Activated CD8-positive, alpha-beta memory T cell treated with anti-CD3 and anti-CD28 coated beads, Interleukin-2, amount 50 U/mL, for 1 hour (primary cell): ENCODE results near the gene GNA12.

ENCODE experiments used
- DNase-seq: peaks from one replicate; pipeline ENCODE4 v3.0.0-alpha.2; 2020; ENCODE audit errors: extremely low read depth

GNA12 gene

GRCh38 chr7:2838451-2838850 lies 5.7 kb downstream of the GNA12 start:
- no peak for DNase-seq

GRCh38 chr7:2837496-2837895 lies 6.6 kb downstream of the GNA12 start:
- DNase-seq = no peak

- no peak for DNase-seq
Measured at GRCh38 chr7:2834748-2835441, 9.2 kb downstream of the GNA12 start.

GRCh38 chr7:2833083-2833910 lies 10.8 kb downstream of the GNA12 start:
- DNase-seq = no peak

GRCh38 chr7:2832461-2832860 lies 11.6 kb downstream of the GNA12 start:
- no peak for DNase-seq

GRCh38 chr7:2830609-2831376 lies 13.3 kb downstream of the GNA12 start:
- DNase-seq = no peak

GRCh38 chr7:2829040-2829439 lies 15.1 kb downstream of the GNA12 start:
- no peak for DNase-seq

- DNase-seq = no peak
Measured at GRCh38 chr7:2826771-2827170, 17.3 kb downstream of the GNA12 start.

GRCh38 chr7:2825559-2826227 lies 18.4 kb downstream of the GNA12 start:
- no peak for DNase-seq

- DNase-seq = no peak
Measured at GRCh38 chr7:2824678-2825461, 19.2 kb downstream of the GNA12 start.

GRCh38 chr7:2824026-2824677 lies 20.0 kb downstream of the GNA12 start:
- no peak for DNase-seq

GRCh38 chr7:2823130-2823529 lies 21.0 kb downstream of the GNA12 start:
- DNase-seq = no peak

GRCh38 chr7:2821842-2822507 lies 22.1 kb downstream of the GNA12 start:
- no peak for DNase-seq

- no peak for DNase-seq
Measured at GRCh38 chr7:2821161-2821841, 22.8 kb downstream of the GNA12 start.

GRCh38 chr7:2820508-2820934 lies 23.6 kb downstream of the GNA12 start:
- DNase-seq = no peak

GRCh38 chr7:2819954-2820397 lies 24.1 kb downstream of the GNA12 start:
- DNase-seq = no peak

- no peak for DNase-seq
Measured at GRCh38 chr7:2819161-2819953, 24.8 kb downstream of the GNA12 start.

GRCh38 chr7:2818653-2819052 lies 25.5 kb downstream of the GNA12 start:
- DNase-seq = no peak

- DNase-seq = no peak
Measured at GRCh38 chr7:2818121-2818520, 26.0 kb downstream of the GNA12 start.
